Kidney tubule cell (primary cell): Measurements from ENCODE around the gene ADRA2C.
"Not testable (repeated sequence)": the region's sequence is repeated elsewhere in the genome, so short reads cannot be mapped to it uniquely, and the experiment has no call there.

Experiments used
- DNase-seq: peaks from one replicate; pipeline ENCODE4 v3.0.0-alpha.2; 2018; ENCODE audit warnings: low spot score

Gene ADRA2C

GRCh38 chr4:3813151-3814052, 47.2 kb downstream of the ADRA2C start:
- DNase-seq: no peak

DNA sequence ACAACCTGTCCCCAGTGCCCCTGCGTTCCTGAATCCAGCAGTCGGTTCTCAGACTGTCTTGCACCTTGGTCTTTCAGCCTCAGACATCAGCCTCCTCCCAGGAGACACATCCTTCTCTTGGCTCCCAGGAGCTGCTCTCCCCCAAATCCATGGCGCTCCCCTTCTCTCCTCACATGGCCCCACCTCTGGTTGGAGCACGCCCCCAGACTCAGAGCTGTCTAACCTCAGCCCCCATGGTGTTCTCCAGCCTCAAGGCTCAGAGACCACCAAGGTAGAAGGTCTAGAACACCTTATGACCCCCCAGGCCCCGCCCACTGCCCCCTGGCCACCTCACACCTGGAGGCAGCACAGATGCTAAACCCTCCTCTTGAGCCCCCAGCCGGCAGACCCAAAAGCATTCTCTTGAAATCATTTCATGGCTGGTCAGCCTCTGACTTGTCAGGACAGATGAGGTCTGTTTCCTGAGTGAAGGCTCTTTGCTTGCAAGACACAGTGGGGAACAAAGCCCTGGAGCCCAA, 47.9 kb downstream of the ADRA2C start:
- no peak for DNase-seq

DNA sequence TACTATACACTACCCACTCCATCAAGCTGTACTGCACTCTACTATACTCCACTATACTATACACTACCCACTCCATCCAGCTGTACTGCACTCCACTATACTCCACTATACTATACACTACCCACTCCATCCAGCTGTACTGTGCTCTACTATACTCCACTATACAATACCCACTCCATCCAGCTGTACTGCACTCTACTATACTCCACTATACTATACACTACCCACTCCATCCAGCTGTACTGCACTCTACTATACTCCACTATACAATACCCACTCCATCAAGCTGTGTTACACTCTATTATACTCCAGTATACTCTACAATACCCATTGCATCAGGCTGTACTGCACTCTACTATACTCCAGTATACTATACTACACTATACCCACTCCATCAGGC, 48.7 kb downstream of the ADRA2C start:
- not testable (repeated sequence) for DNase-seq

DNA sequence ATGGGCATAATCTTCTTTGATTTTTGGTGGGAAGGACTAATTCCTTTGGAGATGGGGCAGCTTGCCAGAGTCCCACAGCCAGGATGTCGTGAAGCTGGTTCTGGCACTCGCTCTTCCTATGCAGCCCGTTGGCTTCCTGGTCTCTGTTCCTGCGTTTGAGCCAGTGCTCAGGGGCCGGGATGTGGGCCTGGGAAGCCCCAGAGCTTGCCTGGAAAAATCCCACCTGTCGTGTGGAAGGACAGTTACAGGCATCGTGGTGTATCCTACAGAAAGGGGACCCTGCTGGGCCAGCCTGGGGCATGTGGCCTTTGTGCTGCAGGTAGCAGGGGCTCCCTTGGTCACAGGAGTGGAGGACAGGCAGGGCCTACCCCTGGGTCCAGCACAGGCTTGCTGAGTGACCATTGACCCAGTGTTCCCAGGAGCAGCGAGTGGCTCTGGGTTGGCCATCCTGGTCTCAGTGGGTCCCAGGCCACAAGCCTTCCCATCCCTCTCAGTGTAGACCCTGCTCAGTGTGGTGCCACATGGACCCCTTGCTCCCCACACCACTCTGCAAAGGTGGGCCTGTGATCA, 50.2 kb downstream of the ADRA2C start:
- DNase-seq: no peak

DNA sequence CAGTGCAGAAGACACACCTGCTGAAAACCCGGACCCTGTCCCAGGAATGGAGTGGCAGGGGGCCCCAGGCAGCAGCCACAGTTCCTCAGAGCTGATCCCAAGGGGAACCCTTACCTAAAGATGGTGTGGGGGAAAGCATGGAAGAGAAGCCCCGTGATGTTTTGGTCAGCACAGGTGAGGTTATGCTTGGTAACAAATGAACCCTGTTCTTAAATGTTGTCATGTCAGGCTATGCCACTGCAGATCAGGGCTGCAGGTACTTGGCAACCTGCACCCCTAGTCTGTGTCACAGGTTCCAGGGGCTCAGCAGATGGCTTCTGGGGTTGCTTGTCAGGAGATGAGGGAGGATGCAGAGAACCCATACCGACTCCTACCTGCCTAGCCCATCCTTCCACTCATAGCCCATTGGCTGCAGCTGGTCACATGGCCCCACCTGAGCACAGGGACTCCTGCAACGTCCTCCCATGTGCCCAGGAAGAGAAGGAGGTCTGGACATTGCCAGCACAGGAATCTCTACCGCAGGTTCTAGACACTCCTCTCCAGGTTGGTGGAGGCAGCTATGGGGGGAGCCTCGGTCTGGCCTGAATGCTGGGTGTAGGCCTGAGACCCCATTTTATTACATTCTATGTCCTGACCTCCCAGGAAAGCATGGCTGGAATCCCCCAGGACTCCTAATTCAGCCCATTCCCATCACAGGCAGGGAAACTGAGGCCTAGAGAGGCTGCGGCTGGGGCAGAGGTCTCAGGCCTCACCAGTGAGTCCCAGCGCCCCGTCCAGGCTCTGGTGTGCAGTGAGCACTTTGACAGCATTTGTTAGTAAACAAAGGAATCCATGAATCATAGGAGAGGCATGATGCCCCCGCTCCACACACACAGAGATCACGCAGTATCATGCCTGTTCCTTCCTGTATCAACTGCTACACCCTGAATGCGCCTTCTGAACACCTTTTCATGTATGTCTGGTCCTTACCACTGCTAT, 51.1 kb downstream of the ADRA2C start:
- DNase-seq: no peak
